ENCODE results near the gene PPIH. TPM values are rescaled to one million over a fixed set of nuclear protein-coding genes. Genes with fewer than 3 reads are reported as not detected.

Gene PPIH
- total RNA-seq, 2 donors from 2014 or later, result 63.3 to 73.2 TPM

DNA sequence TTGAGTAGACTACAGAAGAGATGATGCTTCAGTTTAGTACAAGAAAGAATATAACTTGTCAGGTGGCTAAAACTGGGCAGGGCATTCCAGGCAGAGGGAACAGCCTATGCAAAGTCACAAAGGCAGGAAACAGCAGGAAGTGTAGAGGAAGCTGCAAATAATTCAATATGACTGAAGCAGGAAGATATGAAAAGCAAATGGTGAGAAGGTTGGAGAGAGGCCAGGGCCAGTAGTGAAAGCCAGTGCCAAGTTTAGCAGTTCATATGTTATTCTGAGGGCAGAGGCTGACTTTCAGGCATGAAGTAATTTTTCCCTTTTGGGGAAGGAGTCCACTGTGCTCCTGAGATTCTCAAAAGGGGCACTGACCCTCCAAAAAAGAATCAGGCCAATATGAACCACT, 16.0 kb downstream of the PPIH start:
- H3K27me3 ChIP-seq (ENCODE audit: control insufficient read depth, insufficient read depth, low read length, poor library complexity, severe bottlenecking), result no peaks in the 10 kb centered on the region
- DNase-seq, result no peak
- TF ChIP-seq, protein P1, sequence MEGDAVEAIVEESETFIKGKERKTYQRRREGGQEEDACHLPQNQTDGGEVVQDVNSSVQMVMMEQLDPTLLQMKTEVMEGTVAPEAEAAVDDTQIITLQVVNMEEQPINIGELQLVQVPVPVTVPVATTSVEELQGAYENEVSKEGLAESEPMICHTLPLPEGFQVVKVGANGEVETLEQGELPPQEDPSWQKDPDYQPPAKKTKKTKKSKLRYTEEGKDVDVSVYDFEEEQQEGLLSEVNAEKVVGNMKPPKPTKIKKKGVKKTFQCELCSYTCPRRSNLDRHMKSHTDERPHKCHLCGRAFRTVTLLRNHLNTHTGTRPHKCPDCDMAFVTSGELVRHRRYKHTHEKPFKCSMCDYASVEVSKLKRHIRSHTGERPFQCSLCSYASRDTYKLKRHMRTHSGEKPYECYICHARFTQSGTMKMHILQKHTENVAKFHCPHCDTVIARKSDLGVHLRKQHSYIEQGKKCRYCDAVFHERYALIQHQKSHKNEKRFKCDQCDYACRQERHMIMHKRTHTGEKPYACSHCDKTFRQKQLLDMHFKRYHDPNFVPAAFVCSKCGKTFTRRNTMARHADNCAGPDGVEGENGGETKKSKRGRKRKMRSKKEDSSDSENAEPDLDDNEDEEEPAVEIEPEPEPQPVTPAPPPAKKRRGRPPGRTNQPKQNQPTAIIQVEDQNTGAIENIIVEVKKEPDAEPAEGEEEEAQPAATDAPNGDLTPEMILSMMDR (conservative IDR thresholded peaks at IDR 0.05), result no peak
- Mint-ChIP-seq H3K36me3 (ENCODE audit: low read depth) (peaks cover 42% of the 10 kb centered on the region), H3K27me3 (ENCODE audit: insufficient read depth) (no peaks in the 10 kb centered on the region), H3K9me3 (no peaks in the 10 kb centered on the region), H3K27ac (no peak overlapping the region), H3K4me3 (no peak overlapping the region), H3K4me1 (peaks cover 8% of the 10 kb centered on the region)
- no peaks in the 10 kb centered on the region for H3K9me3 ChIP-seq (ENCODE audit: control insufficient read depth, low read length)
- H3K4me3 ChIP-seq (ENCODE audit: low read length), result no peak overlapping the region
- H3K27ac ChIP-seq (ENCODE audit: low read depth, low read length), result no peak overlapping the region
- peaks cover 51% of the 10 kb centered on the region for H3K36me3 ChIP-seq (ENCODE audit: control insufficient read depth, insufficient read depth, low read length)
- H3K4me1 ChIP-seq (ENCODE audit: control insufficient read depth, insufficient read depth, low read length), result no peaks in the 10 kb centered on the region
- H3K9ac ChIP-seq (ENCODE audit: extremely low read depth, low read length, poor library complexity, severe bottlenecking), result no peak overlapping the region

DNA sequence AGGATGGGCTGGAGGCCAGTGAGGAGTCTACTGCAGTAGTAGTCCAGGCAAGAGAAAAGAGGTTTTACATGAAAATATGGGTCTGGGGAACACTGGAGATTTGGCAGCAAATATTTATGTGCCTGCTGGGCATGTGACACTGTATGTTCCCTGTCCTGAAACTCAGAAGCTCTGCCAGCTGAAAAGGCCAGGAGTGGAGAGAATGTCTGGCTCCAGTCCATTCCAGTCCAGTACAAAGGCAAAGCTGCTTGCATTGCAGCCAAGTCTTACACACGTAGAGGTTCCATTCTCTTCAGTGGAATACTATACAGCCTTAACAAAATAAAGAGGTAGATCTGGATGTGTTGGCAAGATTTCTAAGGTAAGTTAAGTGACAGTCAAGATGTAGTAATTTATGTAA, 16.5 kb downstream of the PPIH start:
- H3K9ac ChIP-seq (ENCODE audit: extremely low read depth, low read length, poor library complexity, severe bottlenecking), result no peak overlapping the region
- H3K36me3 Mint-ChIP-seq (ENCODE audit: low read depth), result peaks cover 40% of the 10 kb centered on the region
- TF ChIP-seq, protein P1 (conservative IDR thresholded peaks at IDR 0.05), result no peak
- H3K4me1 ChIP-seq (ENCODE audit: control insufficient read depth, insufficient read depth, low read length), result no peaks in the 10 kb centered on the region
- peaks cover 8% of the 10 kb centered on the region for H3K4me1 Mint-ChIP-seq
- no peak overlapping the region for H3K4me3 Mint-ChIP-seq
- H3K27me3 ChIP-seq (ENCODE audit: control insufficient read depth, insufficient read depth, low read length, poor library complexity, severe bottlenecking), result no peaks in the 10 kb centered on the region
- no peak for DNase-seq
- WGBS, 2 experiments (ENCODE audit: insufficient coverage in 1 of 2, insufficient read length in 1 of 2), result 93% methylated on average over 1 of the region's 1 CpG; no CpG with 5 or more reads in 1 of the 2 experiments
- no peaks in the 10 kb centered on the region for H3K27me3 Mint-ChIP-seq (ENCODE audit: insufficient read depth)
- no peaks in the 10 kb centered on the region for H3K9me3 Mint-ChIP-seq
- H3K36me3 ChIP-seq (ENCODE audit: control insufficient read depth, insufficient read depth, low read length), result peaks cover 49% of the 10 kb centered on the region
- no peak overlapping the region for H3K27ac Mint-ChIP-seq
- no peak overlapping the region for H3K4me3 ChIP-seq (ENCODE audit: low read length)
- H3K9me3 ChIP-seq (ENCODE audit: control insufficient read depth, low read length), result no peaks in the 10 kb centered on the region
- H3K27ac ChIP-seq (ENCODE audit: low read depth, low read length), result no peak overlapping the region

GRCh38 chr1:42675467-42675866, 17.2 kb downstream of the PPIH start:
- peaks cover 33% of the 10 kb centered on the region for H3K36me3 Mint-ChIP-seq (ENCODE audit: low read depth)
- TF ChIP-seq, protein P1 (conservative IDR thresholded peaks at IDR 0.05), result no peak
- no peak for DNase-seq
- 93 to 100% methylated on average over 2 to 3 of the region's 3 CpGs for WGBS, 2 experiments (ENCODE audit: insufficient coverage in 1 of 2, insufficient read length in 1 of 2)
- Histone ChIP-seq H3K36me3 (ENCODE audit: control insufficient read depth, insufficient read depth, low read length) (peaks cover 42% of the 10 kb centered on the region), H3K9me3 (ENCODE audit: control insufficient read depth, low read length) (no peaks in the 10 kb centered on the region), H3K27me3 (ENCODE audit: control insufficient read depth, insufficient read depth, low read length, poor library complexity, severe bottlenecking) (no peaks in the 10 kb centered on the region), H3K4me1 (ENCODE audit: control insufficient read depth, insufficient read depth, low read length) (no peaks in the 10 kb centered on the region), H3K27ac (ENCODE audit: low read depth, low read length) (no peak overlapping the region), H3K9ac (ENCODE audit: extremely low read depth, low read length, poor library complexity, severe bottlenecking) (no peak overlapping the region), H3K4me3 (ENCODE audit: low read length) (no peak overlapping the region)
- no peaks in the 10 kb centered on the region for H3K9me3 Mint-ChIP-seq
- H3K27me3 Mint-ChIP-seq (ENCODE audit: insufficient read depth), result no peaks in the 10 kb centered on the region
- H3K4me1 Mint-ChIP-seq, result peaks cover 8% of the 10 kb centered on the region
- H3K4me3 Mint-ChIP-seq, result no peak overlapping the region
- no peak overlapping the region for H3K27ac Mint-ChIP-seq
